SK-N-MC (cell line): ENCODE results near the gene BPIFB1.

Experiments
- EZH2 ChIP-seq: fragments of 200-600 bp; sonication (generic); IDR thresholded peaks from one replicate; pipeline ENCODE4 v1.6.1; 2017; ENCODE audit warnings: antibody characterized with exemption
- POLR2AphosphoS5 ChIP-seq: IDR thresholded peaks from 2 replicates; pipeline ENCODE4 v1.6.1; 2012; ENCODE audit warnings: mild to moderate bottlenecking, low read depth, low read length, borderline replicate concordance

DNA sequence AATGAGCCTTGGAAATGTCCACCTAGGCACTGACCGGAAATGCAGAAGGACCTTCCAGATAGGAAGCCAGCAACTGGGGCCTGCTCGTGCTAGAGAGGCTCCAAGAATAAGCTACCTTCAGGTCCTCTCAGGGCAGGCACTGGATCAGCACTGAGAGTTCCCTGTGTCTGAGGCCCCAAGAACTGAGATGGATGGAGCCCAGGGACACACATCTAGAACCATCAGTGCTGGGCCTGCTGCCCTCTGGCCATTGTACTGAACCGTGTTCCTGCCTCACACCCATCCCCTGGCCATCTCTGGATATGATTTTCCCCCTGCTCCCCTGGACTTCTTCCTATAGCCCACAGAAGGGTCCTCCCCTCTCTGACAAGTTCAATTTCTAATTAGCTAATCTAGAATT lies 36.9 kb upstream of the BPIFB1 start:
- TF ChIP-seq EZH2 (no peak), POLR2AphosphoS5 (no peak)
